Fibroblast of lung (primary cell): ENCODE results near the gene TMEM72.

ENCODE experiments used
- EZH2 ChIP-seq: IDR thresholded peaks from 2 replicates; pipeline ENCODE4 v1.5.1; 2012; ENCODE audit warnings: low read length, control low read depth, mild to moderate bottlenecking; ENCODE audit errors: missing control alignments
- TF ChIP-seq, protein P1 (sequence below), 2 donors: IDR thresholded peaks in 1 of 2; conservative IDR thresholded peaks in 1 of 2; 1 replicate in 1 of 2; 2 replicates in 1 of 2; pipeline ENCODE4 v1.5.1; 2011 to 2012; ENCODE audit warnings: low read length in 2 of 2, control low read depth in 1 of 2, inconsistent platforms in 1 of 2, low read depth in 1 of 2, mild to moderate bottlenecking in 1 of 2

DNA sequence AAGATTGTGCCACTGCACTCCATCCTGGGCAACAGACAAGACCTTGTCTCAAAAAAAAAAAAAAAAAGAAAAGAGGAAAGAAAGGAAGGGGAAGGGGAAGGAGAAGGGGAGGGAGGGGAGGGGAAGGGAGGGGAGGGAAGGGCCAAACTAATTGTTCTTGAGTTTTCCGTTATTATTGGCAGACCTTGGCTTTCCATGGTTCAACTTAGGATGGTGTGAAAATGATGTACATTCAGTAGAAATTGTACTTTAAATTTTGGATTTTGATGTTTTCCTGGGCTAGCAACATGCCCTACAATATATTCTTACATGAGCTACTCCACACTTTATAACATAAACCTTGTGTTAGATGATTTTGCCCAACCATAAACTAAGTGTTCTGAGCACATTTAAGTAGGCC is 1.2 kb upstream of the TMEM72 start:
- TF ChIP-seq, protein P1, sequence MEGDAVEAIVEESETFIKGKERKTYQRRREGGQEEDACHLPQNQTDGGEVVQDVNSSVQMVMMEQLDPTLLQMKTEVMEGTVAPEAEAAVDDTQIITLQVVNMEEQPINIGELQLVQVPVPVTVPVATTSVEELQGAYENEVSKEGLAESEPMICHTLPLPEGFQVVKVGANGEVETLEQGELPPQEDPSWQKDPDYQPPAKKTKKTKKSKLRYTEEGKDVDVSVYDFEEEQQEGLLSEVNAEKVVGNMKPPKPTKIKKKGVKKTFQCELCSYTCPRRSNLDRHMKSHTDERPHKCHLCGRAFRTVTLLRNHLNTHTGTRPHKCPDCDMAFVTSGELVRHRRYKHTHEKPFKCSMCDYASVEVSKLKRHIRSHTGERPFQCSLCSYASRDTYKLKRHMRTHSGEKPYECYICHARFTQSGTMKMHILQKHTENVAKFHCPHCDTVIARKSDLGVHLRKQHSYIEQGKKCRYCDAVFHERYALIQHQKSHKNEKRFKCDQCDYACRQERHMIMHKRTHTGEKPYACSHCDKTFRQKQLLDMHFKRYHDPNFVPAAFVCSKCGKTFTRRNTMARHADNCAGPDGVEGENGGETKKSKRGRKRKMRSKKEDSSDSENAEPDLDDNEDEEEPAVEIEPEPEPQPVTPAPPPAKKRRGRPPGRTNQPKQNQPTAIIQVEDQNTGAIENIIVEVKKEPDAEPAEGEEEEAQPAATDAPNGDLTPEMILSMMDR (conservative IDR thresholded peaks at IDR 0.05 in 1 of 2, IDR thresholded peaks at IDR 0.05 in 1 of 2; ENCODE audit: low read depth in 1 of 2, low read length in 2 of 2) = no peak
- no peak for TF ChIP-seq EZH2
